HG02981 (cell line): ENCODE data around the gene IL36RN.
"Not testable (repeated sequence)": the region's sequence is repeated elsewhere in the genome, so short reads cannot be mapped to it uniquely, and the experiment has no call there.

ENCODE experiments used
- ATAC-seq: cut with Tn5 transposase; IDR thresholded peaks from one replicate; pipeline ENCODE4 v1.9.1; 2021; ENCODE audit warnings: mild to moderate bottlenecking, moderate library complexity; ENCODE audit not compliant: unreplicated experiment

The IL36RN gene

DNA sequence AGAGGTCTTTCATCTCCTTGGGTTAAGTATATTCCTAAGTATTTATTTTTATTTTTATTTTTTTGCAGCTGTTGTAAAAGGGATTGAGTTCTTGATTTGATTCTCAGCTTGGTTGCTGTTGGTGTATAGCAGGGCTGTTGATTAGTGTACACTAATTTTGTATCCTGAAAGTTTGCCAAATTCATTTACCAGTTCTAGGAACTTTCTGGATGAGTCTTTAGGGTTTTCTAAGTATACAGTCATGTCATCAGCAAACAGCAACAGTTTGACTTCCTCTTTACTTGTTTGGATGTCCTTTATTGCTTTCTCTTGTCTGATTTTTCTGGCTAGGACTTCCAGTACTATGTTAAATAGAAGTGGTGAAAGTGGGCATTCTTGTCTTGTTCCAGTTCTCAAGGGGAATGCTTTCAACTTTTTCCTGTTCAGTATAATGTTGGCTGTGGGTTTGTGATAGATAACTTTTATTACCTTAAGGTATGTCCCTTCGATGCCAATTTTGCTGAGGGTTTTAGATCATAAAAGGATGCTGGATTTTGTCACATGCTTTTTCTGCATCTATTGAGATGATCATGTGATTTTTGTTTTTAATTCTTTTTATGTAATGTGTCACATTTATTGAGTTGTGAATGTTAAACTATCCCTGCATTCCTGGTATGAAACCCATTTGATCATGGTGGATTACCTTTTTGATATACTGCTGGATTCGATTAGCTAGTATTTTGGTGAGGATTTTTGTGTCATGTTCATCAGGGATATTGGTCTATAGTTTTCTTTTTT is 38.0 kb downstream of the IL36RN start:
- not testable (repeated sequence) for ATAC-seq

DNA sequence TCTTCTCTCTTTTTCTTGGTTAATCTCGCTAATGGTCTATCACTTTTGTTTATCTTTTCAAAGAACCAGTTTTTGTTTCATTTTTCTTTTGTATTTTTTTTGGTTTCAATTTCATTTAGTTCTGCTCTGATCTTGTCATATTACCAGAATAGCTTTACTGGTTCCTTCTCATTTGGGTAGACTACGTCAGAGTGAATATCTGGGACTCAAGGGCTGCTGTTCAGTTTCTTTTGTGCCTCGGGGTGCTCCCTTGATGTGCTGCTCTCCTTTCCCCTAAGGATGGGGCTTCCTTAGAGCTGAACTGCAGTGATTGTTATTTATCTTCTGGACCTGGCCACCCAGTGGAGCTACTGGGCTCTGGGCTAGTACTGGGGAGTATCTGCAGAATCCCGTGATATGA is 39.0 kb downstream of the IL36RN start:
- ATAC-seq: no peak

DNA sequence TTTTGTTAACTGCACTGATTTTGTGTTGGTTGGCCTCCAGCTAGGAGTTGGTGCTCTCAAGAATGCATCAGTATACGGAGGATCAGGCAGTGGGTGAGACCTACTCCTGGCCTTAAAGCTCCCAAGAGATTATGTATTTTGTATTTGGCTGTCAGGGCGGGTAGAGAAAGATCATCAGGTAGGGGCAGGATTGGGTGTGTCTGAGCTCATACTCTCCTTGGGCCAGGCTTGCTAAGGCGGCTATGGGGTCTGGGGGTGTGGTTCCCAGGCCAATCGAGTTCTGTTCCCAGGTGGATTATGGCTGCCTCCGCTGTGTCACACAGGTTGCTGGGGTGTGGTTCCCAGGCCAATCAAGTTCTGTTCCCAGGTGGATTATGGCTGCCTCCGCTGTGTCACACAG is 39.5 kb downstream of the IL36RN start:
- ATAC-seq: no peak

- ATAC-seq: no peak
Observed at GRCh38 chr2:113102133-113102532, 43.1 kb downstream of the IL36RN start.

GRCh38 chr2:113103277-113103676 is 44.3 kb downstream of the IL36RN start:
- ATAC-seq: no peak

DNA sequence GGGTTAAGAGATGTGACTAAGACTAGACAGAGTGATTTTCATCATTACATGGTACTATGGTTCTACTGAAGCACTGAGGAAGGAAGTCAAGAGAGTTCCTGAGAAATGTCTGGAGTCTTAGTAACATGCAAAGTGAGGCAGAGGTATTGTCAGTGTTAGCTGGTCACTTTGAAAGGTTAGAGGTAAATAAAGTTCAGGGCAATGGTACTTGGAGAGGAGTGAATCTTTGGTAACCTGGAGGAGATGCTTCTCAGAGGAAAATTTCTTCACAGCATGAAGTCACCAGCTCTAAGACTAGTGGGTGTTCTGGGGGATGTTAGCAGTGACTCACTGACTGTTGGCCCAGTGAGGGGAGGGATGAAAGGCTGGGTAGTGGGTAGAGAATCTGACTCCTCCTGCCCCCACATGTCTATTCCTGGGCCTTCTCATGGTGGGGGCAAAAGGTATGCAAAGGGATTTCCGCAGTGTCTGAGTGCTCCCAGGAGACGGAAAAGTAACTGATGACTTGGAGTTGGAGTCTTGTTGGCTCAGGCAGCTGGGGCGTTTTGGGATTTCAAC is 45.1 kb downstream of the IL36RN start:
- no peak for ATAC-seq

DNA sequence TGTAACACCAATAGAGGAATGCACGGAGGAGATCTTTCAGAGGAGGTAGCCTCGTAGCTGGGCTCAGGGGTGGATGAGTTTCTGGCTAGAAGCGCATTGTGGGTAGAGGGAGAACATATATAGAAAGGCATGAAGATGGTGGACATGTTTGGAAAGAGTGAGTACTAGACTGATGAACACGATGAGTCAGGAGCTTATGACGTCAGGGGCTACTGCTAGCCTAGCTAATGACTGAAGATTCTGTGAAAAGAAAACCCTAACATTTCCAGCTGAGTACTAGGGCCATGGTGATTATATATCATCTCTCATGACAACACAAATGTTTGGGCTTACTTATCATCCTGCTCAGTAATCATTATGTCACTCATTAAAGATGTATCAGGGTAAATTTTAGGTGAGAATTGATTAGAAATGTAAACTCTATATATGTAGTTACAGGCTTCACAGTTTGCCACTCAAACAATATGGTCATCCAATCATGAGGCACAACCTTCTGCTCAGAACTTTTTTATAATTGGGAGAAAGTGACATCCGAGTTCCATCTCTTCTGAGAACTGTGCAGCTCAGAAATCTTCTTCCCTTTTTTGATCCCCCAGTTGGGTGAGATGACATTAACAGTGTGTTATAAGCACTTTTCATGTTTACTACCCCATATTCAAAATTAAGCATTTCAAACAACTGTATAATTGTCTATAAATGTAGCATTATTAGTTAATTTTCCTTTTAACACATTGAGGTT is 46.2 kb downstream of the IL36RN start:
- ATAC-seq: no peak

DNA sequence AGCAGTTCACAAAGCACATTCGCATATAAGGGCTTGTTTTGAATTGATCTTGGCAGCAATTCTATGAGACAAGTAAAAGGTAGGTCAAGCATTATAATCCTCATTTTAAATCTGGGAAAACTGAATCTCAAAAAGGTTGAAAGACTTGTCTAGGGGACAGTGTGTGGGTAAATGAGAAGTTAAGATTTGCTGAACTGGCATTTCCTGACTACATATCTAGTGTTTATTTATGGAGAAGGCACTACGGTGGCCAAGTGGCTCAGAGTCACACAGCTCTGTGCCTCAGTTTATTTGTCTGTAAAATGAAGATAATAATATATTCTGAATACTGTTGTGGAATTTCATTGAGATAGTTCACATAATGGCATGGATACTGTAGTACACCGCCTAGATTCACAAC is 52.1 kb downstream of the IL36RN start:
- ATAC-seq: no peak

DNA sequence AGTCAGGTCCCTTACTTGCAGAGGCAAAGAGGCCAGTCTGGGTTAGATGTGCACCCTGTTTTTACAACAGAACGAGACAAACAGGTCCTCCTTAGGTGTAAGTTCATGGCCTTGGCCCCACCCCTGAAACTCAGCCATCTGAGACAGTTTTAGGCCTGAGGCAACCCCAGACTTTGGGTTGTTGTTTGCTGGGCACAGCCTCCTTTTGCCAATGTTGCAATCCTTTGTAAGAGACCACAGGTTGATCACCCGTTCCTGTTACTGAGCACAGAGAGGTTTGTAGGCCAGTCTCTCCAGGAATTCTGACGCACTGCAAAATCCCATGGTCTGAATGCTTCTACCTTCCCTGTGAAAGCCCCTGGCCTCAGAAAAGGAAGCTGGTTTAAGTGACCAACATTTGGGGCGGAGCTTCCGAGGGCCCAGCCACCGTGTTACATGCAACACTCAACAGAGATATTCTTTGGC is 52.9 kb downstream of the IL36RN start:
- no peak for ATAC-seq

GRCh38 chr2:113112441-113112840 is 53.4 kb downstream of the IL36RN start:
- ATAC-seq: no peak

DNA sequence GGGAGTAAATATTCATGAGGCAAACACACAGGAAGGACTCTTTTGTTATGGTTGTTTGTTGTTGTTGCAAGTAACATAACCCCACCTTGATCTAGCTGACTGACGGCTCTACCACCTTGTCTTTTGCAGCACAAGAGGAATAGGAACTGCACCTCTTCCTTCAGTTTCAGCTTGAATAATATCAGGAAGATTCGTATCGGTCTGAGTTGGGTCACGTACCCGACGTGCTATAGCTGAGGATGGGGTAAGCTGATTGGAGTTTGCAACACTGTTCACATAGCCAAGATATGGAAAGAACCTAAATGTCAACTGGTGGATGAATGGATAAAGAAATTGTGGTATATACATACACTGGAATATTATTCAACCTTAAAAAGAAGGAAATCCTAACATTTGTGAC is 53.9 kb downstream of the IL36RN start:
- ATAC-seq: no peak

- no peak for ATAC-seq
Observed at GRCh38 chr2:113113807-113114206, 54.8 kb downstream of the IL36RN start.
